Upper lobe of left lung (tissue), 4 donors: ENCODE data around the gene BORA.

Source experiments
- POLR2A ChIP-seq, 4 donors: fragments of 450-650 bp; IDR thresholded peaks; one replicate each; pipeline ENCODE4 v1.5.1; 2016 to 2017; ENCODE audit warnings: antibody characterized with exemption in 4 of 4, mild to moderate bottlenecking in 2 of 4
- POLR2AphosphoS5 ChIP-seq, 2 donors: sonication (generic); formaldehyde crosslinking; IDR thresholded peaks; one replicate each; pipeline ENCODE4 v1.5.1; 2017; ENCODE audit warnings: antibody characterized with exemption in 2 of 2
- TF ChIP-seq, protein P1 (sequence below), 6 experiments: fragments of 450-650 bp in 4 of 6; fragments of 200-600 bp in 2 of 6; sonication (generic) in 2 of 6; IDR thresholded peaks; one replicate each; pipeline ENCODE4 v1.5.1; 2016 to 2019; ENCODE audit warnings: antibody characterized with exemption in 6 of 6

DNA sequence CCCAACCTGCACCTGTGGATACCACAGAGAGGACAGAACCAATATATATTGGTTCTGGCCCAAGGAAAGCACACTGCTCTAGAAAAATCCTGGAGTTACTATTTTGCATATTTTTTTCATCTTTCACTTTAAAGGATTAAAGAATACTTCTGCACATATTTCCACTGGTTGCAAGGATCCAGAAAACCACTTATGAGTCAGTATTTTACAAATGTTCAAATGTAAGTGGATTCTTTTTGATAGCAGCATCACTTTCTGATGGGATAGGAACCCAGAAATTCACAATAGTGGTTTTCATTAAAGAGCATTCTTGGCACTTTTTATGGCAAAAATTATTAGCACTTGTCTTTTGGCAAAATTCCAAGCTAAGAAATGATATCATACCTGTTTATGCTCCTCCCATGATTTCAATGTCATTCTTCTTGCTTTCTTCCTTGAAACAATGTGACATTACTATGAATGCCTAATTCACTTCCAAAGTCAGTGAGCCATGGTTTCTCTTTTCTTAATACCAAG is 38.5 kb upstream of the BORA start:
- TF ChIP-seq POLR2A (IDR thresholded peaks at IDR 0.05): no peak
- TF ChIP-seq, protein P1, sequence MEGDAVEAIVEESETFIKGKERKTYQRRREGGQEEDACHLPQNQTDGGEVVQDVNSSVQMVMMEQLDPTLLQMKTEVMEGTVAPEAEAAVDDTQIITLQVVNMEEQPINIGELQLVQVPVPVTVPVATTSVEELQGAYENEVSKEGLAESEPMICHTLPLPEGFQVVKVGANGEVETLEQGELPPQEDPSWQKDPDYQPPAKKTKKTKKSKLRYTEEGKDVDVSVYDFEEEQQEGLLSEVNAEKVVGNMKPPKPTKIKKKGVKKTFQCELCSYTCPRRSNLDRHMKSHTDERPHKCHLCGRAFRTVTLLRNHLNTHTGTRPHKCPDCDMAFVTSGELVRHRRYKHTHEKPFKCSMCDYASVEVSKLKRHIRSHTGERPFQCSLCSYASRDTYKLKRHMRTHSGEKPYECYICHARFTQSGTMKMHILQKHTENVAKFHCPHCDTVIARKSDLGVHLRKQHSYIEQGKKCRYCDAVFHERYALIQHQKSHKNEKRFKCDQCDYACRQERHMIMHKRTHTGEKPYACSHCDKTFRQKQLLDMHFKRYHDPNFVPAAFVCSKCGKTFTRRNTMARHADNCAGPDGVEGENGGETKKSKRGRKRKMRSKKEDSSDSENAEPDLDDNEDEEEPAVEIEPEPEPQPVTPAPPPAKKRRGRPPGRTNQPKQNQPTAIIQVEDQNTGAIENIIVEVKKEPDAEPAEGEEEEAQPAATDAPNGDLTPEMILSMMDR (IDR thresholded peaks at IDR 0.05): no peak
- TF ChIP-seq POLR2AphosphoS5 (IDR thresholded peaks at IDR 0.05): no peak
